Islet precursor cell (in vitro differentiated cells): ENCODE data around the gene AMBN.

Source experiments
- DNase-seq: peaks from one replicate; pipeline ENCODE4 v3.0.0-alpha.2; 2018

AMBN gene

GRCh38 chr4:70591955-70592582 lies at the start of gene AMBN:
TSS of gene AMBN (plus strand) at chr4:70592256. CDS start at chr4:70592359, 103 bp downstream.
- DNase-seq, result no peak

- DNase-seq, result no peak
These were observed 47.7 kb upstream of the AMBN start for GRCh38 chr4:70544279-70544868.

- DNase-seq, result no peak
These were observed 35.2 kb upstream of the AMBN start for GRCh38 chr4:70556856-70557255.

- DNase-seq, result peak; percentile 60
These were observed 32.7 kb upstream of the AMBN start for GRCh38 chr4:70559211-70559830.

GRCh38 chr4:70559924-70560323 lies 32.1 kb upstream of the AMBN start:
- DNase-seq, result no peak

- peak; percentile 86 for DNase-seq
These were observed 28.0 kb upstream of the AMBN start for GRCh38 chr4:70564033-70564432.

- no peak for DNase-seq
These were observed 21.3 kb upstream of the AMBN start for GRCh38 chr4:70570796-70571195.

GRCh38 chr4:70571772-70572171 lies 20.3 kb upstream of the AMBN start:
- peak; percentile 87 for DNase-seq

- no peak for DNase-seq
These were observed 16.1 kb upstream of the AMBN start for GRCh38 chr4:70575964-70576363.

GRCh38 chr4:70577220-70577927 lies 14.7 kb upstream of the AMBN start:
- DNase-seq, result peak; percentile 90

GRCh38 chr4:70581980-70582379 lies 10.1 kb upstream of the AMBN start:
- no peak for DNase-seq

- no peak for DNase-seq
These were observed 7.9 kb upstream of the AMBN start for GRCh38 chr4:70583952-70584834.

- DNase-seq, result no peak
These were observed 5.2 kb upstream of the AMBN start for GRCh38 chr4:70586841-70587240.

GRCh38 chr4:70589785-70590184 lies 2.3 kb upstream of the AMBN start:
- no peak for DNase-seq

GRCh38 chr4:70594196-70594595 lies 2.1 kb downstream of the AMBN start:
- no peak for DNase-seq

GRCh38 chr4:70600305-70600704 lies 8.2 kb downstream of the AMBN start:
- DNase-seq, result no peak

- no peak for DNase-seq
These were observed 8.9 kb downstream of the AMBN start for GRCh38 chr4:70600977-70601376.

- DNase-seq, result peak; percentile 85
These were observed 9.5 kb downstream of the AMBN start for GRCh38 chr4:70601422-70602039.

GRCh38 chr4:70603856-70604255 lies 11.8 kb downstream of the AMBN start:
- no peak for DNase-seq

GRCh38 chr4:70606459-70606858 lies 14.4 kb downstream of the AMBN start:
- DNase-seq, result no peak

- no peak for DNase-seq
These were observed 15.3 kb downstream of the AMBN start for GRCh38 chr4:70607334-70607853.

GRCh38 chr4:70608324-70608723 lies 16.3 kb downstream of the AMBN start:
- no peak for DNase-seq
